Peyer's patch (tissue), 4 donors: ENCODE data around the gene CTBP2. TPM values are rescaled to one million over a fixed set of nuclear protein-coding genes. Genes with fewer than 3 reads are reported as not detected.

Experiments used
- DNase-seq, 3 donors: peaks; one replicate each; pipeline ENCODE4 v3.0.0-alpha.2; 2017 to 2019
- H3K27ac ChIP-seq, 4 donors: fragments of 200-600 bp; sonication (generic); one replicate each; pipeline ENCODE4 v1.5.1; 2016 to 2019
- H3K27me3 ChIP-seq, 2 donors: fragments of 200-600 bp; sonication (generic); one replicate each; pipeline ENCODE4 v1.5.1; 2019
- H3K36me3 ChIP-seq, 3 donors: fragments of 200-600 bp; sonication (generic); one replicate each; pipeline ENCODE4 v1.5.1; 2016 to 2019
- H3K4me1 ChIP-seq, 4 donors: fragments of 200-600 bp; sonication (generic); one replicate each; pipeline ENCODE4 v1.5.1; 2016 to 2019
- H3K4me3 ChIP-seq, 4 donors: fragments of 200-600 bp; sonication (generic); 1 replicate in 3 of 4; 2 replicates in 1 of 4; pipeline ENCODE4 v1.5.1; 2016 to 2019; ENCODE audit warnings: mild to moderate bottlenecking in 1 of 4
- H3K9me3 ChIP-seq, 4 donors: fragments of 200-600 bp; sonication (generic); one replicate each; pipeline ENCODE4 v1.5.1; 2016 to 2019; ENCODE audit warnings: mild to moderate bottlenecking in 1 of 4
- POLR2A ChIP-seq, 2 donors: fragments of 450-650 bp; IDR thresholded peaks; one replicate each; pipeline ENCODE4 v1.5.1; 2017; ENCODE audit warnings: antibody characterized with exemption in 2 of 2, mild to moderate bottlenecking in 2 of 2, moderate library complexity in 2 of 2
- total RNA-seq, 4 donors: library from RNA; depleted of rRNA; stranded (reverse); fragments of >200 nt; gene quantifications; one replicate each; pipeline ENCODE4 v1.1.0, GENCODE V29; 2016
- TF ChIP-seq, protein P1 (sequence below), 6 experiments: fragments of 450-650 bp in 4 of 6; fragments of 200-600 bp in 2 of 6; sonication (generic) in 1 of 6; IDR thresholded peaks; one replicate each; pipeline ENCODE4 v1.5.1; 2017 to 2019; ENCODE audit warnings: antibody characterized with exemption in 6 of 6, mild to moderate bottlenecking in 3 of 6, moderate library complexity in 1 of 6

The CTBP2 gene
- total RNA-seq, 4 donors from 2014 or later, result 53.6 to 83.8 (median 64.7) TPM

GRCh38 chr10:125204400-125204799 is 44.0 kb upstream of the CTBP2 start:
- Histone ChIP-seq H3K9me3 (no peaks in the 10 kb centered on the region), H3K36me3 (no peaks in the 10 kb centered on the region), H3K4me1 (no peaks in the 10 kb centered on the region), H3K27ac (no peak overlapping the region), H3K4me3 (no peak overlapping the region), H3K27me3 (no peaks in the 10 kb centered on the region)
- no peak for DNase-seq
- TF ChIP-seq POLR2A (IDR thresholded peaks at IDR 0.05), result no peak
- TF ChIP-seq, protein P1, sequence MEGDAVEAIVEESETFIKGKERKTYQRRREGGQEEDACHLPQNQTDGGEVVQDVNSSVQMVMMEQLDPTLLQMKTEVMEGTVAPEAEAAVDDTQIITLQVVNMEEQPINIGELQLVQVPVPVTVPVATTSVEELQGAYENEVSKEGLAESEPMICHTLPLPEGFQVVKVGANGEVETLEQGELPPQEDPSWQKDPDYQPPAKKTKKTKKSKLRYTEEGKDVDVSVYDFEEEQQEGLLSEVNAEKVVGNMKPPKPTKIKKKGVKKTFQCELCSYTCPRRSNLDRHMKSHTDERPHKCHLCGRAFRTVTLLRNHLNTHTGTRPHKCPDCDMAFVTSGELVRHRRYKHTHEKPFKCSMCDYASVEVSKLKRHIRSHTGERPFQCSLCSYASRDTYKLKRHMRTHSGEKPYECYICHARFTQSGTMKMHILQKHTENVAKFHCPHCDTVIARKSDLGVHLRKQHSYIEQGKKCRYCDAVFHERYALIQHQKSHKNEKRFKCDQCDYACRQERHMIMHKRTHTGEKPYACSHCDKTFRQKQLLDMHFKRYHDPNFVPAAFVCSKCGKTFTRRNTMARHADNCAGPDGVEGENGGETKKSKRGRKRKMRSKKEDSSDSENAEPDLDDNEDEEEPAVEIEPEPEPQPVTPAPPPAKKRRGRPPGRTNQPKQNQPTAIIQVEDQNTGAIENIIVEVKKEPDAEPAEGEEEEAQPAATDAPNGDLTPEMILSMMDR (IDR thresholded peaks at IDR 0.05), result no peak

DNA sequence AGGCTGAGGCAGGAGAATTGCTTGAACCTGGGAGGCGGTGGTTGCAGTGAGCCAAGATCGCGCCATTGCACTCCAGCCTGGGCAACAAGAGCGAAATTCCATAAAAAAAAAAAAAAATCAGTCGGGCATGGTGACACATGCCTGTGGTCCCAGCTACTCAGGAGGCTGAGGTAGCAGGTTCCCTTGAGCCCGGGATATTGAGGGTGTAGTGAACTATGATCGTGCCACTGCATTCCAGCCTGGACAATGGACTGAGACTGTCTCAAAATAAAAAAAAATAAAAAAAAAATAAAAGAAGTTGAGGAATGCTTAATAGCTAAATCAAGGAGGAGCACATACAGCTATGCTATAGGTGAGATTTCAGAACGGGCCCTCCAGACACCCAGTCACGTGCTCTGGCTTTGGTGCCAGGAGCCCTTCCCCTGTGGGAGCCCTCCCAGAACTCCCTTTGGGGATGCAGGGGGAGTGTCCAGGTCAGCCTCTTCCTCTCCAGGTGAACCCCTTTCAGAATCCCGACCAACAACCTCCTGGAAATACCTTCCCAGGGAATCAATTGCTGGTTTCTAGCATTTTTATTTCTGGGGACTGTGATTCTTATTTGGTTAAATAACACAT is 42.9 kb upstream of the CTBP2 start:
- no peak for TF ChIP-seq POLR2A (IDR thresholded peaks at IDR 0.05)
- Histone ChIP-seq H3K4me3 (no peak overlapping the region), H3K27ac (no peak overlapping the region), H3K27me3 (no peaks in the 10 kb centered on the region), H3K4me1 (no peaks in the 10 kb centered on the region), H3K36me3 (no peaks in the 10 kb centered on the region), H3K9me3 (no peaks in the 10 kb centered on the region)
- DNase-seq, result no peak

DNA sequence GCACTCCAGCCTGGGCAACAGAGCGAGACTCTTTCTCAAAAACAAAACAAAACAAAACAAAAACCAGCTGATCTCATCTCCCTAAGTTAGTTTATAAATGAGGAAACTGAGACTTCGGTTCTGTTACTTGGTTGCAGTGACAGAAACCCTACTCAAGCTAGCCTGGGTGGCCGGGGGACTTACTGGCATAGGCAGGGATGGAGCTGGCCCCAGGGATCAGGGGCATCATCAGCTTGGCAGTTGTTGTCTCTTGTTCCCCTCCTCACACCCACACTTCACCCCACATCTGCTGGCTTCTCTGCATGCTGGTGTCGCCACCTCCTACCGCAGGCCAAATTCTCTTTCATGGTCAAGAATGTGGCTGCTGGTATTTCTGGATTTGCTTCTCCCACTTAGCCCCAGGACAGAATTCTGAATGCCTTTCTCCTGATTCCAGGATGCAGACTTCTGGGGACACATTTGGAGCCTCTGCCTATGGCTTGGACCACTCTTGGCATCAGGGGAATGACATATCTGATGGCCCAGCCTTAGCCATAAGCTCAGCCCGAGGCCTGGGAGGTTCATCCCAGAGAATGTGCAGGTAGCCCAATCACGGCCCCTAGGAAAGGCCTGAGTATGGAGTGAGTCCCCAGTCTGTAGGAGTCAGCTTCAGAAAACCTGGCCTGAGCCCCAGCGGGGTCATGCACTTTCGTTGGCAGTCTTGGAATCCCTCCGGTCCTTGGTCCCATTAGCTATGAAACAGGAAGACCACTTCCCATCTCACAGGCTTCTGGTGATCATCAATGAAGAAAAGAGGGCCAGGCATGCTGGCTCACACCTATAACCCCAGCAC is 41.6 kb upstream of the CTBP2 start:
- no peak for DNase-seq
- Histone ChIP-seq H3K4me3 (no peak overlapping the region), H3K27ac (no peak overlapping the region), H3K9me3 (no peaks in the 10 kb centered on the region), H3K27me3 (no peaks in the 10 kb centered on the region), H3K36me3 (no peaks in the 10 kb centered on the region), H3K4me1 (no peaks in the 10 kb centered on the region)
- TF ChIP-seq, protein P1 (IDR thresholded peaks at IDR 0.05), result no peak
- TF ChIP-seq POLR2A (IDR thresholded peaks at IDR 0.05), result no peak

GRCh38 chr10:125201108-125201524 is 40.8 kb upstream of the CTBP2 start:
- Histone ChIP-seq H3K9me3 (no peaks in the 10 kb centered on the region), H3K36me3 (no peaks in the 10 kb centered on the region), H3K4me3 (no peak overlapping the region), H3K27ac (no peak overlapping the region), H3K27me3 (no peaks in the 10 kb centered on the region), H3K4me1 (no peaks in the 10 kb centered on the region)
- DNase-seq, result no peak
- TF ChIP-seq POLR2A (IDR thresholded peaks at IDR 0.05), result no peak
- TF ChIP-seq, protein P1 (IDR thresholded peaks at IDR 0.05), result no peak

DNA sequence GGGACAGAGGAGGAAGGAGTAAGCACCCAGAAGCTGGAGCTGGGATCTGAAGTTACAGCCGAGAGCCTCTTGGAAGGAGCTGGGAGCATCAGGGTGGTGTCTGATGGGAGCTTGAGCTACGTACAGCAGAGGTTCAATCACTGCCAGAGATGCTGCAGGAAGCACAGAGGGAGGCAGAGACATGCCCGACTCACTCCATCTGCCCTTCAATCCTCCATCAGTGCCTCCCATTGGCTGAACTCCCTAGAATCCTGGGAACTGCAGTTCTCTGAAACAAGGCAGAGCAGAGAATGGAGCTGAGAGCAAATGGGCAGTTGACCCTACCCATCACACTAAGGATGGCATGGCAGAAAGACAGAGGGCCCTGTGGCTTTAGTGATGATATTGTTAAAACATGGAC is 40.0 kb upstream of the CTBP2 start:
- no peaks in the 10 kb centered on the region for H3K4me1 ChIP-seq
- no peak for DNase-seq
- no peak overlapping the region for H3K27ac ChIP-seq
- no peak overlapping the region for H3K4me3 ChIP-seq
- no peaks in the 10 kb centered on the region for H3K27me3 ChIP-seq
- no peaks in the 10 kb centered on the region for H3K9me3 ChIP-seq
- TF ChIP-seq, protein P1 (IDR thresholded peaks at IDR 0.05), result no peak
- TF ChIP-seq POLR2A (IDR thresholded peaks at IDR 0.05), result no peak
- no peaks in the 10 kb centered on the region for H3K36me3 ChIP-seq

GRCh38 chr10:125199270-125199669 is 38.9 kb upstream of the CTBP2 start:
- Histone ChIP-seq H3K27ac (no peak overlapping the region), H3K27me3 (no peaks in the 10 kb centered on the region), H3K4me3 (no peak overlapping the region), H3K36me3 (no peaks in the 10 kb centered on the region), H3K9me3 (no peaks in the 10 kb centered on the region), H3K4me1 (no peaks in the 10 kb centered on the region)
- DNase-seq, result no peak
- TF ChIP-seq, protein P1 (IDR thresholded peaks at IDR 0.05), result no peak
- no peak for TF ChIP-seq POLR2A (IDR thresholded peaks at IDR 0.05)
